ENCODE results near the gene EML1.

Gene EML1

DNA sequence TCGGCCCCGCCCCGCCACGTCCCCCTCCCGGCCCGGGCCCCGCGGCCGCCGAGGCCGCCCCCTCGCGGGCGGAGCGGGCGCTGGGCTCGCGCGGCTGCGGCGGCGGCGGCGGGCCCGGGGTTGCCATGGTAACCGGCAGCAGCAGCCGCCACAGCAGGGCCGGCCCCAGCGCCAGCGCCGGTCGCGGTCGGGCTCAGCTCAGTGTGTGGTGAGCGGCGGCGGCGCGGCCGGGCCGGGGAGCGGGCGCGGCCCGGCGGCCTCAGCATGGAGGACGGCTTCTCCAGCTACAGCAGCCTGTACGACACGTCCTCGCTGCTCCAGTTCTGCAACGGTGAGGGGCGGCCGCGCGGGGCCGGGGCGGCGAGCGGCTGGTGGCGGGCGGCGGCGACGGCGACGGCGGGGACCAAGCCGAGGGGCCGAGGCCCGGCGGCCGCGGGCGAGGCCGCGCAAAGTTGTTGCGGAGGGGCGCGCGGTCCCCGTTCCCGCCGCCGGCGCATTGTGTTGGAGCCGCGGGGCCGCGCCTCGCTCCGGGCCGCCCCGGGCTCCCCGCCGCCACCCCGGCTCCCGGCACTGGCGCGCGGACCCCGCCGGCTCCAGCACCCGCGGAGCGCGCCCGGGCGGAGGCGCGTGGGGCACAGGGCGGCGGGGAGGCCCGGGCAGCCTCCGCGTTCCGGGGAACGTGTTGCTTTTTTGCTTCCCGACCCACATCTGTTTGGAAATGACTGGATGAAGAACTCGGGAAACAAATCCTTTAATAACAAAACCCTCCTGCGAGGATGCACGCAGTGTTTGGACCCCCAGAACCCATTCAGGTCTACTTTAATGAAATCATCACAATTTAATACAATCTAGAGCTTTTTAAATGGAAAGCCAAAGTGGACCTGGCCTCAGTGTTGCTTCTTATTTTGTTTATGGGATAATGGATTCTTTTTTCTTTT, at the start of gene EML1:
Gene EML1, plus strand, starts transcription at position 201 of the 938 bp plus-strand sequence. Its CDS starts 64 bp downstream, at position 265.
- DNase-seq = peak; percentile 44

DNA sequence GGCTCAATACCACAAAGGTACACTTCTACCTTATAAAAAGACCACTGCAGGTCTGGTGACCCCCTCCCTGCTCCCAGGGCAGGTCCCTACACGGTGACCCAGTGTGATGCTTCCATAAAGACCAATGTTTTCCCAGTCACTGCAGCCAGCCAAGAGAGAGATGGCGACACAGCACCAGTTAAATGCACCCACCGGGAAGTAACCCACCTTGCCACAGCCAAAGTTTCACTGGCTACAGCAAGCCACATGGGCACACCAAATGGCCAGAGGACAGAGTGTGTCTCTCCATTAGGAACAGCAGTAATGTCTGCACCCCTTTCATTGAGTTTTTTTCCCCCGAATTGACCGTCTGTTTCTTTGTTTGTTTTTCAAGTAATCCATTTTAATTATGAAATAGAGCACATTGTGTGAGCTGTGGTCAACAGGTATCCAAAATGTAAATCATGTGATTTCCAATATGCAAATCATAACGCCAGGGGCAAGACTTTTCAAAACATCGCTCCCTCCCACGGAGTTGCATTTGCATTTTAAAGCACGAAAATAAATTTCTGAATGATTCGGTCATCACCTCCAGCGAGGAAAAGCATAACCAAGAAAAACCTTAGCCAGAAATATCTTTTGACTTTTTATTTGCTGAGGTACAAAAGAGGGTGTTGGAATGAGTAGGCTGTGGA, 48.9 kb upstream of the EML1 start:
- DNase-seq = no peak

- no peak for DNase-seq
Measured at GRCh38 chr14:99744873-99745224, 48.4 kb upstream of the EML1 start.

DNA sequence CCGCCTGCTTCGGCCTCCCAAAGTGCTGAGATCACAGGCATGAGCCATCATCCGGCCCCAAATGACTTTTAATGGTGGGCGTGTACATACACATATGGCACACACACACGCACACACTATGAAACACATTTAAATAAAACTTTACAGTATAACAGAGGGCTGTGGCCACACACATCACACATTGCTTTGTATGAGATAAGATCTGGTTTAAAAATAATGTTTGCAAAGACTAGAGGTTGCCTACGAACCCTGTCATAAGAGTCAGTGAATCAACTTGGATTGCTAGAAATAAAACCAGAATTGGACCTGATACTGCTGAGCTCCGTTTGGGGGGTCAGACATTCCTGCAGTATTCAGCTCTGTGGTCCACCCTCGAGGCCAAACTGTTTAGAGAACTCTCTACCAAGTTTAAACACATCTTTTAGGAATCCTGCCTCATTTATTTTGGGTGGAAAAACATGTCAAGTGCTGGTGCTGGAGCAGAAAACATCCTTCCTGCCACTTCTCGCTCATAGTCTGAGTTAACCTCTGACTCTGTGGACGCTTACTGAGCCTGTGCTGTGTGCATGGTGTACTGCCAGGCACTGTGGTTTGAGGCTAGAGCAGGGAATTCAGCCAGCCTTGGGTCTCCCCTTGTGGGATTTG, 47.8 kb upstream of the EML1 start:
- no peak for DNase-seq

DNA sequence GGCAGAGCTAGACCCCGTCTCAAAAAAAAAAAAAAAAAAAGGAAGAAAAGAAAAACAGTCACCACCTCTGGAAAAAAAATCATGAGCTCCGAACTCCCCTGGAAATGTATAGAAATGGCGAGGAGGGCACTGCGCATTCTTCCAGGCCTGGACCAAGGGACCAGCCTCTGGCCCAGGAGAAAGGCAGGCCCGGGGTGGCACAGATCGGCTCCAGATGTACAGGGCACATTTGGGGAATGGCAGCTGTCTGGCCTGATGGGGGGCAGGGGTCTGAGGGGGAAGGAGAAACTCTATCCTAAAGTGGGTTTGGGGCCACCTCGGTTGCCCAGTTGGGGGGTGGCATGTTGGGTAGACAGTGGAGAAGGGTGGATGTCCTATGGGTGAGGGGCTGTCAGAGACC, 46.0 kb upstream of the EML1 start:
- DNase-seq = no peak

GRCh38 chr14:99747582-99748330, 45.5 kb upstream of the EML1 start:
- no peak for DNase-seq

- no peak for DNase-seq
Measured at GRCh38 chr14:99748529-99748928, 44.7 kb upstream of the EML1 start.

DNA sequence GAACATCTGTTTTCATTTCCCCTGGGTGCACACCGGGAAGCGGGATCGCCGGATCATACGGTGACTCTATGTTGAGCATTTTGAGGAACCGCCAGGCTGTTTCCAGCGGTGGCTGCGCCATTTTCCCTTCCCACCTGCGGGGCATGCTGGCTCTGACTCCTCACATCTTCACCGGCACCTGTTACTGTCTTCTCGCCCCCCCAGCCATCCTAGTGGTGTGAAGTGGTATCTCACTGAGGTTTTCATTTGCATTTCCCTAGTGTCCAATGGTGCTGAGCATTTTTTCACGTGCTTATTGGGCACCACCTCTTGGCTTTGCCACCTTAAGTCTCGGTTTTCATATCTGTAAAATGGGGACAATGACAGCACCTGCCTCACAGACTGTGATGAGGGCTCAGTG, 44.1 kb upstream of the EML1 start:
- DNase-seq = no peak

DNA sequence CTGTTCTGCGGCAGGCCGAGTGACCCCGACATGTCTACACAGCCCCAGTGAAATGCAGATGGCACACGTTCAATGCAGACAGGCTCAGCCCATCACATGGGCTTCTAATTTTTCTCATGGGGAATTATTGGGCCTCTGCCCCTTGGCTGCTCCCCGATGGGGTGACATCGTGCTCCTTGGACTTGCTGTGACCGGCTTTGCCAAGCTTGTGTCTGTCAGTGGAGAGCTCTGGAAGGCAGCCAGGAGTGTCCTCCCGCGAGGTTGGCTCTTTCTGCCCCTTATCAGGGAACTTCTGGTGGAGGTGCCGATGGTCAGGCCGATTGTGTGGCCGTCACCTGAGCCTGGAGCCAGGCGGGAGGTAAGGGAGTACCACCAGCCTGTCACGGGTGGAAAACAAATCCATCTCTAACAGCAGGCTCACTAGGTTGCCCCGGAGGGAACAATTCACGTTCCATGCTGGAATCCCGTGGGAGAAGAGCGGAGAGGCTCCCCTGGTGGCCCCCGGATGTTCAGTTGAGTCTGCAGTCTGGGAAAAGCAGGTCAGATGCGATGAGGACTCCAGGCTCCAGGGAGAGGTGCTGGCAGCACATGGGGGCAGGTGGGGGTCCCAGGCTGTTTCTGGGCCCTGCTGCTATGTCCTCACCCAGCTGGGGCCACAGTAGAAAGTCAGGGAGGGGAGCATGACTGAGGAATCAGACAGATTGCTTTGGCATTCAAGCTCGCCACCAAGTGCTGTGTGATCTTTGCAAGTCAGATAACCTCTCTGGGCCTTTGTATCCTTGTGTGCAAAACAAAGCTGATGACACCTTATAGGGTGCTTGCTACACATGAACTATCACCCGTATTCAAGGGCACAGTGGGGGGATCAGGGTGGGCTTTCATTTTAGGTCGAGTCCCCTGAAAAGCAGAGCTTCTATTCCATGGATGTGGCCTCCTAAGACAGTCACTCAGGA, 43.2 kb upstream of the EML1 start:
- DNase-seq = no peak

DNA sequence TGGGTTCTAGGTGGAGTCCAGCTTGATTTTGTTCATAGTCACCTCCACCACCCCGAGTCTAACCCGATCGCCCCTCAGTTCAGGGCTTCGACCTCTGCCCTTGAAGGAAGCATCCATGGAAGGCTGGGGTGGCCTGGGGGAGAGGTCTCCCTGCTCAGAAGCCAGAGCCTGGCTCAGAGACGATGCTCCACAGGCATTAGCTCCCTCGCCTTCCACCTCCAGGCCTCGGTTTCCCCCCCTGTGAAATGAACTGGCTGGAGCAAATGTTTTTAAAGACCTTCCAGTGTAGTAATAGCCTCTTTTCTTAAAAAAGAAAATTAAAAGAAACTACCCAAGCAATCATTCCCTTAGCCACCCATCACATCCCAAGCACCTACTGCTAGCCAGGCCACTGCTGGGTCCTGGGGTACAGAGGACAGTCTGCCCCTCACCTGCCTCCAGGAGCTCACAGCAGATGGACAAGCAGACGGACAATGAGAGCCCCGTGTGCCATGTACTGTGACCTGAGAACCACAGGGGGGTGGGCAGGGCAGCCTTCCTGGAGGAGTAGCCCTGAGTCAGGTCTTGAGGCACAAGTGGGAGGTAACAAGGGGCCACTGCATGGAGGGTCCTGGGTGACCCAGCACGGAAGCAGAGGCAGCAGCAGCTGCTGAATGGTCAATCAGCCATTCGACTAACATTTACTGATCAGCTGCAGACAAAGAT, 42.3 kb upstream of the EML1 start:
- DNase-seq = no peak

GRCh38 chr14:99751539-99752485, 41.4 kb upstream of the EML1 start:
- DNase-seq = no peak

DNA sequence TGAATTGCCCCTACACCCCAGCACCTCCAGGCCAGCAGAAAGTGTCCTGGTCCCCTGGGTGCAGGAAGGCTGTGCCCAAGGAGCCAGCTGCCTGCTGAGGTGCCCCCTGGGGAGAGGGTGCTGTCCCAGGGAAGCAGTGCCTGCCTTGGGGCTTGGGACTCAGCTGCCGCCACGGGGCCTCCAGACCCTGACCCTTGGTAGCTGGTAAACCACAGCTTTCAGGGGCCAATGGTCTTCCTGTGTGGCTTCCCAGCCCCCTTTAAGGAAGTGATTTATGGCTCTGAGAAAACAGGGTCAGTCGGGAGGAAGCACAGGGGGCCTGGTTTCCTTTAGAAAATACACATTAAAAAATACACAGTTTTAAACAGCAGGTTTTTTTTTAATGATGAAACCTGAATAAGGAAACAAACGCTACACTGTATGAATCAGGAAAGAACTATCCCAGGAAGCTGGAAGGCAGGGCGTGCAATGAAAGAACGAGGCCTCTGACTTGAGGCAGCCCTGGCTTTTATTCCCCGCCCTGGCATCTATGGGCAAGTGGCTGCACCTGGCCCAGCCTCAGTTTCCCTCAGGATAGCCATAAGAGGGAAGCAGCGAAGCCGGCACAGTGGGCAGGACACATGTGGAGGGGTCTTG, 40.6 kb upstream of the EML1 start:
- no peak for DNase-seq

DNA sequence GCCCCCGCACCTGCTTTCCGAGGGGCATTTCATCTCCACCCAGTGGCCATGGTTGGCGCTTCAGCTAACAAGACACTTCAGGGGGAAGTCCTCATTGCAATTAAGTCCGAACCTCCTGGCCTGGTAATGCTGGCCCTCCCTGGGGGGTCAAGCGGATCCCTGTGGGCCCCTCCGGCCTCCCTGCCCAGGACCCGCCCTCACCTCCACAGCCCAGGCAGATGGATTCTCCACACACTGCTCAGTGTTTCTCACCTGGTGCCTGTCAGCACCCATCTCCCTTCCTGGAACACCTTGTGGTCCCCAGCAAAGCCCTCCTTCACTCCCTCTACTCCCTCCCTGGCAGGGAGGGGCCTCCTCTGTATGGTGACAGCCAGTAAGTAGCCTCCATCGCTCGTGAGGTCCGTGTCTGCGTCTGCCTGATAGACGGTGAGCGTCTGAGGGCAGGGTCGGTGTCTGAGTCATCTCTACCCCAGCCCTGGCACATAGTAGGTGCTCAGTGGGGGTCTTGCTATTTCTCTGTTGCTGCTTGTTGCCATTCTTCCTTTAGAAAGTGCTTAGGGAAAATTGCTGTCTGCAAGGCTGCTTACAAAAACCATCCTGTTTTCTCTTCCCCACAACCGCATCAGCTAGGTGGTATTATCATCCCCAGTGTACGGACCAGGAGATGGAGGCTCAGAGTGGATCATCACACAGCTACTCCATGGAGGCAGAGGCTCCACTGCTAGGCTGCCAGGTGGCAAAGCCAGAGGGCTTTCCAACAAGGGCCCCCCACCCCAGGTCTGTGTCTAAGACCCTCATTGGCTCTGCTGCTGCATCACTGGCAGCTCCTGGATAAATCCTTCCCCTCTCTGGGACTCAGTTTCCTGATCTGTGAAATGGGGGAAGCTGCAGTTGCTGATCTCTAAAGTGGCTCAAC, 39.7 kb upstream of the EML1 start:
- no peak for DNase-seq

- no peak for DNase-seq
Measured at GRCh38 chr14:99754141-99755067, 38.8 kb upstream of the EML1 start.

DNA sequence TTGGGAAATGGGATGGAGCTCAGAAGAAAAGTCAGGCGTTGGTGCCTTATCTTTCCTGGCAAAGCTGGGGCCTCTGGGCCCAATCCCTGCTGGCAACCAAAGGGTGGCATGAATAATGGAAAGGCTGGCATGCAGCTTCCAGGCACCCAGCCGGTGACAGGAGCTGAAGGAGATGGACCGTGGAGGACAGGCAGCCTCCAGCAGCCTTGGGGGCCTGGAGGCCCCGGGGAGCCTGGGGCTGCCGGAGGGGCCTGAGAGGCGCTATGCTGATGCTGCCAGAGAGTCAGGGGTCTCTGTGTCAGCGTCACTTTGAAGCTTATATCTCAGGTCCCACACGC, 38.2 kb upstream of the EML1 start:
- DNase-seq = no peak

DNA sequence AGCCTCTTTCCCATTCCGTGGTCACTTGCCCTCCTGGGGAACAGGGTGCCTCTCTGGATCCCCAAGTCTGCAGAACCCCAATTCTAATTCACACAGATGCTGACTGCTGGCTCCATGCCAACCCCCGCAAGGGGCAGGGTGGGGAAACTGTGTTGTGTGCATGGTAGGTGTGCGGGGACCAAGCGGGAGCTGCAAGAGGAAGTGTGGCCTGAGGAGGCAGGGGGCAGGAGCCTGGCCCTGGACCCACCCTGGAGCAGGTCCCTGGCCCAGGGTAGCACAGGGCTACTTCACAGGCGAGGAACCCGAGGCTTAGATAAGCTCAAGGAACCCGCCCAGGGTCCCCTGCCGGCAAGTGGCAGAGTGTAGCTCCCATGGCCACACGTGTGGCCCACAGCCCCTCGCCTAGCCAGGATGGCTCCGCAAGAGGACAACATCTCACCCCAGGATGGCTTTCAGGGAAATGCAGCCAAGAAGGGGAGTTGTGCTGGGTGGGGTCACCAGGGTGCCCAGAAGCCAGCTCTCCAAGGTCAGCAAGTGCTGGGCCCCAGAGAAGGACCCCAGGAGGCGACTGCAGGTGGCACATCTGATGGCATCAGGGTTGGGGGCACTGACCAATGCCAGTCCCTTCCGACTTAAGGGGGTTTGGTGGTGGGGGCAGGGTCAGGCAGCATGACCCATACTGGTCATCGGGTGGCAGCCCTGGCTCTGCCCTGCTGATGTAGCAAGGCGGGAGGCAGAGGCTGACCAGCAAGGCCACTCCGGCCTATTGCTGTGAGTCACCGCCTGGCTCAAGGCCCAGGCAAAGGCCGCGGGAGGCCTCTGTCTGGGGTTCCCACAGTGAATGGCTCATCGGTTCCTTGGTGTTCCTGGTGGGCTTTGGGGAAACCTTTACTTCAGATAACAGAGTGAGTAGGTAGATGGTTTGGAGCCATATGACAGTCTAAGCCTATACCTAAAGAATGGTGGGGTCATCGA, 37.3 kb upstream of the EML1 start:
- no peak for DNase-seq

Data from NCI-H510A treated with DMSO at 0.1 percent for 48 hours (cell line).